HG03469 (cell line): Measurements from ENCODE around the gene SZT2.
"Not testable (repeated sequence)": the region's sequence is repeated elsewhere in the genome, so short reads cannot be mapped to it uniquely, and the experiment has no call there.

Source experiments
- ATAC-seq: cut with Tn5 transposase; IDR thresholded peaks from one replicate; pipeline ENCODE4 v1.9.1; 2021; ENCODE audit warnings: mild to moderate bottlenecking, moderate library complexity, moderate number of reproducible peaks; ENCODE audit not compliant: unreplicated experiment

SZT2 gene

GRCh38 chr1:43360616-43361015 is 29.1 kb upstream of the SZT2 start:
- no peak for ATAC-seq

GRCh38 chr1:43363283-43363934 is 26.3 kb upstream of the SZT2 start:
- ATAC-seq: no peak

GRCh38 chr1:43363935-43364525 is 25.7 kb upstream of the SZT2 start:
- no peak for ATAC-seq

GRCh38 chr1:43365678-43366077 is 24.0 kb upstream of the SZT2 start:
- ATAC-seq: no peak

GRCh38 chr1:43366179-43366578 is 23.5 kb upstream of the SZT2 start:
- ATAC-seq: no peak

- ATAC-seq: no peak
These were observed 23.1 kb upstream of the SZT2 start for GRCh38 chr1:43366601-43367025.

GRCh38 chr1:43367026-43367903 is 22.4 kb upstream of the SZT2 start:
- ATAC-seq: no peak

- ATAC-seq: no peak
These were observed 21.6 kb upstream of the SZT2 start, which contains the start of gene ELOVL1 for GRCh38 chr1:43367904-43368645. TSS of gene ELOVL1 (minus strand) at chr1:43368011. CDS start at chr1:43365609, 2,402 bp downstream.

GRCh38 chr1:43368646-43369020 is 21.1 kb upstream of the SZT2 start:
- no peak for ATAC-seq

- ATAC-seq: not testable (repeated sequence)
These were observed 19.9 kb upstream of the SZT2 start for GRCh38 chr1:43369779-43370178.

- no peak for ATAC-seq
These were observed 19.1 kb upstream of the SZT2 start for GRCh38 chr1:43370564-43370963.

- ATAC-seq: no peak
These were observed 17.5 kb upstream of the SZT2 start for GRCh38 chr1:43372172-43372571.

- no peak for ATAC-seq
These were observed 16.4 kb upstream of the SZT2 start for GRCh38 chr1:43373066-43373940.

- no peak for ATAC-seq
These were observed 12.9 kb upstream of the SZT2 start for GRCh38 chr1:43376723-43377235.

GRCh38 chr1:43377831-43378230 is 11.9 kb upstream of the SZT2 start:
- ATAC-seq: no peak

GRCh38 chr1:43379476-43379875 is 10.2 kb upstream of the SZT2 start:
- no peak for ATAC-seq

GRCh38 chr1:43381612-43382011 is 8.1 kb upstream of the SZT2 start:
- ATAC-seq: no peak

- ATAC-seq: no peak
These were observed 7.5 kb upstream of the SZT2 start for GRCh38 chr1:43382027-43382779.

GRCh38 chr1:43383449-43383848 is 6.2 kb upstream of the SZT2 start:
- no peak for ATAC-seq
